MM.1S (cell line): ENCODE measurements around the gene GPC4.

Experiments used
- EZH2 ChIP-seq: fragments of 300-600 bp; sonication (generic); optimal IDR thresholded peaks from 2 replicates; pipeline ENCODE3; 2017; ENCODE audit warnings: low read depth, mild to moderate bottlenecking, antibody characterized with exemption, low read length, mixed read lengths
- EZH2phosphoT487 ChIP-seq: fragments of 300-600 bp; sonication (generic); IDR thresholded peaks from 2 replicates; pipeline ENCODE4 v1.6.1; 2018; ENCODE audit warnings: antibody characterized with exemption, low read length
- TF ChIP-seq, protein P1 (sequence below): fragments of 300-600 bp; sonication (generic); IDR thresholded peaks from 2 replicates; pipeline ENCODE4 v1.5.1; 2016; ENCODE audit warnings: antibody characterized with exemption, low read length, mixed read lengths

DNA sequence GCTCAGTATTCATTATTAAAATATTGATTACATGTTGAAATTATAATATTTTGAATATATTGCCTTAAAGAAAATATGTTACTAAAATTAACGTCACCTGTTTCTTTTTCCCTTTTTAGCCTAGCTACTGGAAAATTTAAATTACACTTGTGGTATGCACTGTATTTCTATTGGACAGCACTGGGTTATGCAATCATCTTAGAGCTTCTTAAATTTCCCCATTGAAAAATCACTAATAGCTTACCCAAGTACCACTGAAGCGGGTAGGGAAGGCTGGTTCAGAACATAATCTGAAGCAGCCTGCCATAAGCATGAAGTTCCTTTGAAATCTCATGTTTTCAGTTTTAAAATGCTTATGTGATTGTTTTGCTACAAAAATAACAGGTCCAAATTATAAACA lies 147.7 kb downstream of the GPC4 start:
- TF ChIP-seq, protein P1, sequence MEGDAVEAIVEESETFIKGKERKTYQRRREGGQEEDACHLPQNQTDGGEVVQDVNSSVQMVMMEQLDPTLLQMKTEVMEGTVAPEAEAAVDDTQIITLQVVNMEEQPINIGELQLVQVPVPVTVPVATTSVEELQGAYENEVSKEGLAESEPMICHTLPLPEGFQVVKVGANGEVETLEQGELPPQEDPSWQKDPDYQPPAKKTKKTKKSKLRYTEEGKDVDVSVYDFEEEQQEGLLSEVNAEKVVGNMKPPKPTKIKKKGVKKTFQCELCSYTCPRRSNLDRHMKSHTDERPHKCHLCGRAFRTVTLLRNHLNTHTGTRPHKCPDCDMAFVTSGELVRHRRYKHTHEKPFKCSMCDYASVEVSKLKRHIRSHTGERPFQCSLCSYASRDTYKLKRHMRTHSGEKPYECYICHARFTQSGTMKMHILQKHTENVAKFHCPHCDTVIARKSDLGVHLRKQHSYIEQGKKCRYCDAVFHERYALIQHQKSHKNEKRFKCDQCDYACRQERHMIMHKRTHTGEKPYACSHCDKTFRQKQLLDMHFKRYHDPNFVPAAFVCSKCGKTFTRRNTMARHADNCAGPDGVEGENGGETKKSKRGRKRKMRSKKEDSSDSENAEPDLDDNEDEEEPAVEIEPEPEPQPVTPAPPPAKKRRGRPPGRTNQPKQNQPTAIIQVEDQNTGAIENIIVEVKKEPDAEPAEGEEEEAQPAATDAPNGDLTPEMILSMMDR = no peak
- no peak for TF ChIP-seq EZH2
- no peak for TF ChIP-seq EZH2phosphoT487
